NCI-H526 (cell line): ENCODE data around the gene PGM2L1.
"Not testable (repeated sequence)": the region's sequence is repeated elsewhere in the genome, so short reads cannot be mapped to it uniquely, and the experiment has no call there.

ENCODE experiments used
- DNase-seq, 2 experiments: peaks; one replicate each; lab custom pipeline; 2025; lab: John Stamatoyannopoulos, UW

PGM2L1 gene

GRCh38 chr11:74400606-74401005, 2.4 kb upstream of the PGM2L1 start:
- no peak for DNase-seq

- DNase-seq, result peak; percentile 75 to 76
Observed at GRCh38 chr11:74397501-74398243, 561 bp downstream of the PGM2L1 start.

- DNase-seq, result no peak
Observed at GRCh38 chr11:74392256-74392655, 6.0 kb downstream of the PGM2L1 start.

- no peak for DNase-seq
Observed at GRCh38 chr11:74391193-74391592, 7.0 kb downstream of the PGM2L1 start.

GRCh38 chr11:74390697-74391096, 7.5 kb downstream of the PGM2L1 start:
- DNase-seq, result no peak

GRCh38 chr11:74388678-74389327, 9.4 kb downstream of the PGM2L1 start:
- DNase-seq, result peak; percentile 20 to 82

- DNase-seq, result no peak
Observed at GRCh38 chr11:74384641-74385040, 13.6 kb downstream of the PGM2L1 start.

- peak; percentile 17 to 24 for DNase-seq
Observed at GRCh38 chr11:74380746-74381439, 17.3 kb downstream of the PGM2L1 start.

GRCh38 chr11:74377689-74378088, 20.5 kb downstream of the PGM2L1 start:
- DNase-seq, result peak; percentile 90 to 91

GRCh38 chr11:74373382-74373781, 24.9 kb downstream of the PGM2L1 start:
- no peak for DNase-seq

- no peak for DNase-seq
Observed at GRCh38 chr11:74371269-74372052, 26.8 kb downstream of the PGM2L1 start.

GRCh38 chr11:74370123-74370522, 28.1 kb downstream of the PGM2L1 start:
- no peak for DNase-seq

GRCh38 chr11:74367881-74368280, 30.4 kb downstream of the PGM2L1 start:
- peak in 1 of 2 experiments; percentile 32 for DNase-seq

- DNase-seq, result no peak
Observed at GRCh38 chr11:74366576-74366975, 31.7 kb downstream of the PGM2L1 start.

GRCh38 chr11:74365805-74366204, 32.4 kb downstream of the PGM2L1 start:
- not testable (repeated sequence) for DNase-seq

GRCh38 chr11:74357449-74357848, 40.8 kb downstream of the PGM2L1 start:
- no peak for DNase-seq

GRCh38 chr11:74355626-74356025, 42.6 kb downstream of the PGM2L1 start:
- DNase-seq, result no peak

- DNase-seq, result no peak
Observed at GRCh38 chr11:74354036-74354435, 44.2 kb downstream of the PGM2L1 start.

- DNase-seq, result no peak
Observed at GRCh38 chr11:74347381-74347780, 50.9 kb downstream of the PGM2L1 start.

GRCh38 chr11:74345420-74345819, 52.8 kb downstream of the PGM2L1 start:
- no peak for DNase-seq

GRCh38 chr11:74341921-74342320, 56.3 kb downstream of the PGM2L1 start:
- DNase-seq, result no peak

- DNase-seq, result no peak
Observed at GRCh38 chr11:74339619-74340018, 58.6 kb downstream of the PGM2L1 start.
